K562 (cell line): ENCODE data around the gene SLC25A10. TPM values are rescaled to one million over a fixed set of nuclear protein-coding genes. Genes with fewer than 3 reads are reported as not detected.

Source experiments
- ATAC-seq: fragments of 200-7000 bp; cut with Tn5 transposase; 3 replicates; pipeline ENCODE4 v1.9.1; 2020; ENCODE audit warnings: moderate library complexity
- BruUV-seq: library from RNA; stranded (reverse); fragments of 400-500 nt; replicated peaks from 2 replicates; lab custom pipeline; 2021; lab: Mats Ljungman, UMichigan
- CTCF ChIA-PET: fragments of 300-600 bp; formaldehyde crosslinking; extraction: SDS; loops from one replicate; lab custom pipeline; 2021; ENCODE audit warnings: low intra/inter-chr PET ratio; lab: Yijun Ruan, JAX
- POLR2A ChIA-PET: fragments of 300-600, 350-650 bp; sonication (Branson Sonifier 250); formaldehyde crosslinking; extraction: SDS; loops from one replicate; lab custom pipeline; 2021; ENCODE audit warnings: antibody characterized with exemption, inconsistent platforms; lab: Yijun Ruan, JAX
- DNase-seq, 4 experiments: peaks; one replicate each; pipeline versions ENCODE4 v3.0.0 to v3.0.0-alpha.2; 2011 to 2018; ENCODE audit warnings: low spot score in 3 of 4, mixed read lengths in 3 of 4; ENCODE audit errors: extremely low read depth in 1 of 4
- FAIRE-seq: peaks from 2 replicates; lab custom pipeline; 2011; peaks lifted over from hg19 to GRCh38; lab: Jason Lieb, UNC
- H2AFZ ChIP-seq: 2 replicates; pipeline ENCODE4 v1.6.0; 2011; ENCODE audit warnings: low read depth, low read length, control low read depth, inconsistent platforms
- H3K27ac ChIP-seq: fragments of 200-600 bp; 3 replicates; pipeline ENCODE4 v1.8.0; 2011; ENCODE audit warnings: low read depth, mild to moderate bottlenecking, control low read depth, inconsistent platforms, low read length, moderate library complexity, mixed read lengths; ENCODE audit errors: extremely low read depth
- H3K27me3 ChIP-seq, 2 experiments: fragments of 300-600 bp in 1 of 2; 2 replicates in 1 of 2; 3 replicates in 1 of 2; pipeline versions ENCODE4 v1.6.0 to v1.8.0; 2011; ENCODE audit warnings: inconsistent platforms in 2 of 2, low read length in 2 of 2, mild to moderate bottlenecking in 1 of 2, mixed read lengths in 1 of 2, moderate library complexity in 1 of 2; ENCODE audit not compliant: control insufficient read depth in 2 of 2, insufficient read depth in 2 of 2
- H3K36me3 ChIP-seq: fragments of 300-600 bp; 3 replicates; pipeline ENCODE4 v1.8.0; 2011; ENCODE audit warnings: mild to moderate bottlenecking, low read length, inconsistent platforms; ENCODE audit not compliant: control insufficient read depth, insufficient read depth
- H3K4me1 ChIP-seq, 2 experiments: fragments of 200-600 bp in 1 of 2; replicated peaks in 1 of 2; 2 replicates in 1 of 2; 3 replicates in 1 of 2; pipeline versions ENCODE4 v1.5.1 to v1.8.0; 2011; ENCODE audit warnings: inconsistent platforms in 2 of 2, low read length in 2 of 2, mild to moderate bottlenecking in 1 of 2, mixed read lengths in 1 of 2, moderate library complexity in 1 of 2; ENCODE audit not compliant: control insufficient read depth in 2 of 2, insufficient read depth in 2 of 2
- H3K4me2 ChIP-seq: 2 replicates; pipeline ENCODE4 v1.6.1; 2011; ENCODE audit warnings: low read length, control low read depth, inconsistent platforms, mixed read lengths; ENCODE audit not compliant: insufficient read depth
- H3K4me3 ChIP-seq: fragments of 200-600 bp; sonication (generic), shearing (Covaris generic); 2 replicates; pipeline ENCODE4 v1.5.1; 2016; ENCODE audit warnings: control low read depth, inconsistent platforms
- H3K79me2 ChIP-seq: fragments of 200-600 bp; 3 replicates; pipeline ENCODE4 v1.8.0; 2011; ENCODE audit warnings: low read length, inconsistent platforms; ENCODE audit not compliant: control insufficient read depth, insufficient read depth
- H3K9ac ChIP-seq, 2 experiments: 2 replicates each; pipeline versions ENCODE4 v1.6.0 to v1.6.1; 2011; ENCODE audit warnings: low read depth in 2 of 2, low read length in 2 of 2, control low read depth in 1 of 2, inconsistent platforms in 1 of 2, mild to moderate bottlenecking in 1 of 2, mixed read lengths in 1 of 2; ENCODE audit not compliant: insufficient read depth in 1 of 2
- H3K9me1 ChIP-seq: one replicate; pipeline ENCODE4 v1.6.0; 2011; ENCODE audit warnings: inconsistent platforms, mild to moderate bottlenecking, low read length, moderate library complexity; ENCODE audit not compliant: control insufficient read depth, insufficient read depth
- H3K9me3 ChIP-seq: replicated peaks from 2 replicates; pipeline ENCODE4 v1.5.1; 2011; ENCODE audit warnings: low read depth, low read length, inconsistent platforms; ENCODE audit not compliant: control insufficient read depth, insufficient read depth
- H4K20me1 ChIP-seq: replicated peaks from 2 replicates; pipeline ENCODE4 v1.6.1; 2011; ENCODE audit warnings: low read length, inconsistent platforms, mixed read lengths; ENCODE audit not compliant: control insufficient read depth, insufficient read depth
- EP400 ChIP-seq: fragments of 450-650 bp; IDR thresholded peaks from 2 replicates; pipeline ENCODE4 v1.6.1; 2017; ENCODE audit warnings: antibody characterized with exemption, mild to moderate bottlenecking, moderate library complexity
- GTF2F1 ChIP-seq: IDR thresholded peaks from 2 replicates; pipeline ENCODE4 v1.6.1; 2011; ENCODE audit warnings: low read depth, low read length, improper control_type of control experiment
- HCFC1 ChIP-seq: IDR thresholded peaks from 2 replicates; pipeline ENCODE4 v1.6.1; 2012; ENCODE audit warnings: low read depth, low read length, improper control_type of control experiment
- NFE2 ChIP-seq: IDR thresholded peaks from 2 replicates; pipeline ENCODE4 v1.6.1; 2014; ENCODE audit warnings: antibody characterized with exemption, low read depth
- NKRF ChIP-seq: fragments of 450-650 bp; IDR thresholded peaks from 2 replicates; pipeline ENCODE4 v1.6.1; 2016; ENCODE audit warnings: borderline replicate concordance
- PHF8 ChIP-seq: fragments of 200-600 bp; sonication (generic); IDR thresholded peaks from 2 replicates; pipeline ENCODE4 v1.6.1; 2012; ENCODE audit warnings: mixed run types, mild to moderate bottlenecking, inconsistent platforms, low read length, moderate library complexity, borderline replicate concordance
- PYGO2 ChIP-seq: fragments of 450-650 bp; IDR thresholded peaks from 2 replicates; pipeline ENCODE4 v1.6.1; 2016; ENCODE audit warnings: mild to moderate bottlenecking, missing genetic modification characterization, moderate library complexity, missing compliant biosample characterization
- RREB1 ChIP-seq: fragments of 250-450 bp; sonication (Bioruptor Pico); IDR thresholded peaks from 2 replicates; pipeline ENCODE4 v1.4.0; 2020
- SNAPC5 ChIP-seq: fragments of 250-450 bp; sonication (Bioruptor Pico); IDR thresholded peaks from 2 replicates; pipeline ENCODE4 v1.8.0; 2021; ENCODE audit warnings: moderate library complexity, mild to moderate bottlenecking, inconsistent platforms
- USF1 ChIP-seq: sonication (generic); formaldehyde crosslinking; IDR thresholded peaks from 2 replicates; pipeline ENCODE4 v1.9.0; 2022; ENCODE audit warnings: mild to moderate bottlenecking, missing genetic modification reagents
- ZNF133 ChIP-seq: fragments of 250-450 bp; sonication (Bioruptor Pico); IDR thresholded peaks from 2 replicates; pipeline ENCODE4 v1.4.0; 2020; ENCODE audit warnings: mild to moderate bottlenecking
- WGBS: fragments of 100-300 bp; shearing (Covaris generic); methylation state at CpG from one replicate; pipeline ENCODE4 v1.1.6; 2016; ENCODE audit warnings: low coverage, mixed read lengths; ENCODE audit not compliant: insufficient coverage; ENCODE audit errors: missing lambda C conversion rate; 5-methylcytosine and 5-hydroxymethylcytosine counted together
- in situ Hi-C: fragments of 300-500 bp; cut with MboI; formaldehyde crosslinking; loops from 4 replicates; pipeline ENCODE4 v1.15.0; 2018; ENCODE audit warnings: inconsistent platforms, mixed read lengths
- intact Hi-C: fragments of 100-400 bp; cut with micrococcal nuclease; formaldehyde crosslinking; loops from 2 replicates; pipeline ENCODE4 v1.14.2; 2022
- polyA plus RNA-seq, 8 experiments: library from polyadenylated mRNA; depleted of rRNA in 4 of 8; stranded (reverse) in 5 of 8; unstranded in 3 of 8; fragments of >200 nt; fragmentation: Nextera tagmentation in 2 of 8; fragmentation: Illumina TruSeq in 1 of 8; extraction: Ambion mirVana in 2 of 8; extraction: Trizol in 1 of 8; gene quantifications; 2 replicates each; pipeline versions ENCODE4 v1.2.1 to v1.2.3, GENCODE V29; 2011 to 2014; ENCODE audit warnings: inconsistent platforms in 1 of 8, missing spikeins in 1 of 8
- total RNA-seq, 7 experiments: library from RNA; depleted of rRNA in 6 of 7; stranded (reverse); fragments of >200 nt in 6 of 7; fragmentation: Illumina TruSeq in 2 of 7; extraction: Trizol in 2 of 7; gene quantifications; 2 replicates each; pipeline versions ENCODE4 v1.2.1 to v1.2.3, GENCODE V29; 2011 to 2021; ENCODE audit warnings: low replicate concordance in 1 of 7

SLC25A10 gene
- total and polyA plus RNA-seq, 9 of the 15 experiments (the other 6 are each of a cell fraction or from before 2014, with no cell fraction given) = 0.10 to 85.6 (median 34.3) TPM

- Histone ChIP-seq H3K36me3 (peaks cover 56% of the 10 kb centered on the region), H3K4me3 (peak within 1 kb of the TSS; percentile 87), H3K79me2 (peaks cover 63% of the 10 kb centered on the region), H3K4me2 (peak within 1 kb of the TSS; percentile 94), H3K9me1 (no peaks in the 10 kb centered on the region), H2AFZ (peak within 1 kb of the TSS; percentile 53), H3K4me1 (peaks cover 36 to 77% of the 10 kb centered on the region in 2 experiments), H3K27ac (peak within 1 kb of the TSS; percentile 98), H3K9ac (peak within 1 kb of the TSS; percentile 99 to 100), H3K27me3 (no peaks in the 10 kb centered on the region), H3K9me3 (no peaks in the 10 kb centered on the region), H4K20me1 (no peaks in the 10 kb centered on the region)
- intact Hi-C loops = loop anchor here (1.0 to 5.0 kb wide), 2 partner anchors 30 to 36 kb away; partner anchors contain the start of gene MRPL12
- under 1% methylated on average over 71 of the region's 96 CpGs for WGBS
- DNase-seq (peak; percentile 95 to 98 (median 97)), FAIRE-seq (peak; percentile 82), ATAC-seq (peak; percentile 94)
- POLR2A ChIA-PET = interaction anchor here (0.6 to 2.0 kb wide), 7 partner anchors 9 to 48 kb away, joined by 4 to 9 read pairs (median 6); partner anchors contain the start of genes ARL16 and HGS
- in situ Hi-C loops = no loop called here
- CTCF ChIA-PET = no interaction called here
- BruUV-seq = no TSS peak
- no peak for TF ChIP-seq SNAPC5
- TF ChIP-seq ZNF133 (CRISPR knock-in tag) = no peak
- TF ChIP-seq PHF8 = peak; percentile 87; the same call in 1 of the 2 replicates
- TF ChIP-seq EP400 = peak; percentile 78; the same call in 1 of the 2 replicates
- TF ChIP-seq NFE2 = 0 out of 2 replicates have a peak, but pooled peaks have one; percentile 1
- 0 out of 2 replicates have a peak, but pooled peaks have one; percentile 10 for TF ChIP-seq RREB1
- peak; percentile 12; the same call in 1 of the 2 replicates for TF ChIP-seq USF1 (CRISPR knock-in tag)
- peak; percentile 81; the same call in 1 of the 2 replicates for TF ChIP-seq NKRF
- TF ChIP-seq HCFC1 = peak; percentile 78
- 0 out of 2 replicates have a peak, but pooled peaks have one; percentile 61 for TF ChIP-seq GTF2F1
- no peak for TF ChIP-seq PYGO2 (tag)
Observed at GRCh38 chr17:81666342-81667191, 45.5 kb upstream of the SLC25A10 start, which contains the start of the genes CCDC137 and OXLD1. Gene CCDC137 (plus strand): TSS chr17:81666737. CDS start chr17:81666767, 30 bp downstream. Gene OXLD1 (minus strand): TSS chr17:81666605. CDS start chr17:81666577, 28 bp downstream.
